Naive thymus-derived CD8-positive, alpha-beta T cell (primary cell): ENCODE data around the gene LHX4. TPM values are rescaled to one million over a fixed set of nuclear protein-coding genes. Genes with fewer than 3 reads are reported as not detected.
A peak's percentile ranks its signal among the peaks of the same experiment; 100 is the strongest.

Source experiments
- ATAC-seq, 2 donors: fragments of 150-1000 bp; cut with Tn5 transposase in 1 of 2; sonication (Bioruptor Pico), chemical (Tn5 transposase) in 1 of 2; 1 replicate in 1 of 2; 2 replicates in 1 of 2; pipeline ENCODE4 v1.10.0; 2021; ENCODE audit warnings: mild to moderate bottlenecking in 2 of 2, moderate library complexity in 2 of 2
- POLR2A ChIA-PET: fragments of 350-600 bp; sonication (Branson Sonifier 250); formaldehyde crosslinking; loops from one replicate; lab custom pipeline; 2021; ENCODE audit warnings: antibody characterized with exemption; lab: Charles Lee
- DNase-seq, 10 donors: peaks; one replicate each; pipeline versions ENCODE4 v3.0.0 to v3.0.0-alpha.2; 2020 to 2022
- H3K27ac Mint-ChIP-seq, 10 donors: one replicate each; pipeline ENCODE4 v1.8.0; 2020 to 2022; ENCODE audit warnings: mild to moderate bottlenecking in 10 of 10, mixed read lengths in 10 of 10, moderate library complexity in 4 of 10, inconsistent platforms in 1 of 10
- H3K27me3 Mint-ChIP-seq, 5 donors: one replicate each; pipeline ENCODE4 v1.8.0; 2021 to 2022; ENCODE audit warnings: mixed read lengths in 5 of 5
- H3K36me3 Mint-ChIP-seq, 3 donors: one replicate each; pipeline ENCODE4 v1.8.0; 2020 to 2022; ENCODE audit warnings: mixed read lengths in 3 of 3, mild to moderate bottlenecking in 2 of 3, inconsistent platforms in 1 of 3
- H3K4me1 Mint-ChIP-seq, 4 donors: one replicate each; pipeline ENCODE4 v1.8.0; 2021 to 2022; ENCODE audit warnings: mixed read lengths in 4 of 4
- H3K4me3 Mint-ChIP-seq, 10 donors: one replicate each; pipeline ENCODE4 v1.8.0; 2020 to 2022; ENCODE audit warnings: mild to moderate bottlenecking in 10 of 10, mixed read lengths in 10 of 10, moderate library complexity in 6 of 10, inconsistent platforms in 1 of 10
- H3K9me3 Mint-ChIP-seq, 9 donors: one replicate each; pipeline ENCODE4 v1.8.0; 2020 to 2022; ENCODE audit warnings: mixed read lengths in 9 of 9, mild to moderate bottlenecking in 3 of 9, inconsistent platforms in 1 of 9, moderate library complexity in 1 of 9
- polyA plus RNA-seq, 3 donors: library from polyadenylated mRNA; unstranded; fragments of 300-500 nt; fragmentation: Illumina TruSeq; gene quantifications; one replicate each; pipeline ENCODE4 v1.2.3, GENCODE V29; 2021
- total RNA-seq, 8 experiments: library from RNA in 2 of 8; stranded (reverse) in 2 of 8; gene quantifications; one replicate each; pipeline ENCODE4 v1.2.3 and lab custom pipeline; 2021 to 2026

Gene LHX4
- total and polyA plus RNA-seq, 5 experiments from 2014 or later, result 0.09 to 0.25 (median 0.12) TPM; not detected in 2

- H3K27ac Mint-ChIP-seq, result no peak overlapping the region
- H3K9me3 Mint-ChIP-seq, result no peaks in the 10 kb centered on the region
- peaks cover under 1 to 33% (median 8%) of the 10 kb centered on the region in 5 donors for H3K27me3 Mint-ChIP-seq
- peaks cover 0 to 3% (median 0%) of the 10 kb centered on the region in 4 donors for H3K4me1 Mint-ChIP-seq
- H3K4me3 Mint-ChIP-seq, result no peak overlapping the region
- ATAC-seq (no peak), DNase-seq (no peak)
- POLR2A ChIA-PET, result no interaction called here
- no peaks in the 10 kb centered on the region for H3K36me3 Mint-ChIP-seq
These were observed 29.6 kb downstream of the LHX4 start for GRCh38 chr1:180259431-180260338.

- H3K27me3 Mint-ChIP-seq, result peaks cover 0 to 30% (median 7%) of the 10 kb centered on the region in 5 donors
- H3K36me3 Mint-ChIP-seq, result no peaks in the 10 kb centered on the region
- H3K4me3 Mint-ChIP-seq, result no peak overlapping the region
- POLR2A ChIA-PET, result no interaction called here
- H3K9me3 Mint-ChIP-seq, result no peaks in the 10 kb centered on the region
- ATAC-seq (no peak), DNase-seq (no peak)
- peaks cover 0 to 3% (median 1%) of the 10 kb centered on the region in 4 donors for H3K4me1 Mint-ChIP-seq
- no peak overlapping the region for H3K27ac Mint-ChIP-seq
These were observed 30.5 kb downstream of the LHX4 start for GRCh38 chr1:180260541-180260940.

- POLR2A ChIA-PET, result no interaction called here
- peaks cover 0 to 26% (median 7%) of the 10 kb centered on the region in 5 donors for H3K27me3 Mint-ChIP-seq
- no peaks in the 10 kb centered on the region for H3K36me3 Mint-ChIP-seq
- H3K9me3 Mint-ChIP-seq, result no peaks in the 10 kb centered on the region
- ATAC-seq, result no peak
- no peak overlapping the region for H3K27ac Mint-ChIP-seq
- H3K4me3 Mint-ChIP-seq, result no peak overlapping the region
- H3K4me1 Mint-ChIP-seq, result peaks cover 0 to 3% (median 1%) of the 10 kb centered on the region in 4 donors
- no peak for DNase-seq
These were observed 31.0 kb downstream of the LHX4 start for GRCh38 chr1:180261030-180261429.

GRCh38 chr1:180261524-180262155, 31.6 kb downstream of the LHX4 start:
- POLR2A ChIA-PET, result no interaction called here
- no peak for DNase-seq
- peaks cover 0 to 3% (median 1%) of the 10 kb centered on the region in 4 donors for H3K4me1 Mint-ChIP-seq
- H3K27ac Mint-ChIP-seq, result no peak overlapping the region
- ATAC-seq, result no peak
- H3K27me3 Mint-ChIP-seq, result peaks cover 0 to 21% (median 6%) of the 10 kb centered on the region in 5 donors
- no peaks in the 10 kb centered on the region for H3K36me3 Mint-ChIP-seq
- no peak overlapping the region for H3K4me3 Mint-ChIP-seq
- H3K9me3 Mint-ChIP-seq, result no peaks in the 10 kb centered on the region

GRCh38 chr1:180262628-180263488, 32.8 kb downstream of the LHX4 start:
- Mint-ChIP-seq H3K4me3 (no peak overlapping the region), H3K27me3 (peaks cover 0 to 13% (median 2%) of the 10 kb centered on the region in 5 donors), H3K36me3 (no peaks in the 10 kb centered on the region), H3K27ac (no peak overlapping the region), H3K9me3 (no peaks in the 10 kb centered on the region), H3K4me1 (peaks cover 0 to 2% (median under 1%) of the 10 kb centered on the region in 4 donors)
- DNase-seq (no peak), ATAC-seq (no peak)
- POLR2A ChIA-PET, result no interaction called here

GRCh38 chr1:180264595-180264994, 34.5 kb downstream of the LHX4 start:
- no peaks in the 10 kb centered on the region for H3K27me3 Mint-ChIP-seq
- H3K27ac Mint-ChIP-seq, result peak overlapping the region in 2 of 10 donors; percentile 7 to 41
- H3K36me3 Mint-ChIP-seq, result no peaks in the 10 kb centered on the region
- H3K4me1 Mint-ChIP-seq, result peaks cover 0 to 2% (median under 1%) of the 10 kb centered on the region in 4 donors
- POLR2A ChIA-PET, result no interaction called here
- ATAC-seq, result no peak
- H3K4me3 Mint-ChIP-seq, result no peak overlapping the region
- no peak for DNase-seq
- H3K9me3 Mint-ChIP-seq, result no peaks in the 10 kb centered on the region

- POLR2A ChIA-PET, result no interaction called here
- Mint-ChIP-seq H3K36me3 (peaks cover 0 to 2% (median 0%) of the 10 kb centered on the region in 3 donors), H3K4me1 (peaks cover 0 to 2% (median under 1%) of the 10 kb centered on the region in 4 donors), H3K27ac (peak overlapping the region in 1 of 10 donors; percentile 56), H3K4me3 (no peak overlapping the region), H3K27me3 (no peaks in the 10 kb centered on the region), H3K9me3 (no peaks in the 10 kb centered on the region)
- no peak for ATAC-seq
- no peak for DNase-seq
These were observed 35.1 kb downstream of the LHX4 start for GRCh38 chr1:180265201-180265600.

- Mint-ChIP-seq H3K27ac (peak overlapping the region in 1 of 10 donors; percentile 56), H3K9me3 (no peaks in the 10 kb centered on the region), H3K27me3 (no peaks in the 10 kb centered on the region), H3K4me3 (peak overlapping the region in 1 of 10 donors; percentile 22), H3K36me3 (peaks cover 0 to 2% (median 0%) of the 10 kb centered on the region in 3 donors), H3K4me1 (peaks cover 0 to 4% (median 1%) of the 10 kb centered on the region in 4 donors)
- ATAC-seq (no peak), DNase-seq (no peak)
- POLR2A ChIA-PET, result no interaction called here
These were observed 35.8 kb downstream of the LHX4 start for GRCh38 chr1:180265871-180266270.

- POLR2A ChIA-PET, result no interaction called here
- Mint-ChIP-seq H3K27me3 (no peaks in the 10 kb centered on the region), H3K27ac (peak overlapping the region in 3 of 10 donors; percentile 19 to 56 (median 37)), H3K9me3 (no peaks in the 10 kb centered on the region), H3K4me3 (no peak overlapping the region), H3K36me3 (peaks cover 0 to 2% (median 0%) of the 10 kb centered on the region in 3 donors), H3K4me1 (peaks cover 0 to 5% (median 1%) of the 10 kb centered on the region in 4 donors)
- DNase-seq (no peak), ATAC-seq (no peak)
These were observed 36.5 kb downstream of the LHX4 start for GRCh38 chr1:180266275-180267210.

- no peak for DNase-seq
- H3K4me1 Mint-ChIP-seq, result peaks cover 0 to 5% (median 1%) of the 10 kb centered on the region in 4 donors
- no peaks in the 10 kb centered on the region for H3K9me3 Mint-ChIP-seq
- peak overlapping the region in 2 of 10 donors; percentile 19 to 37 for H3K27ac Mint-ChIP-seq
- POLR2A ChIA-PET, result no interaction called here
- peaks cover 0 to 2% (median 0%) of the 10 kb centered on the region in 3 donors for H3K36me3 Mint-ChIP-seq
- no peaks in the 10 kb centered on the region for H3K27me3 Mint-ChIP-seq
- ATAC-seq, result no peak
- no peak overlapping the region for H3K4me3 Mint-ChIP-seq
These were observed 37.1 kb downstream of the LHX4 start for GRCh38 chr1:180267211-180267561.

GRCh38 chr1:180267761-180268555, 37.9 kb downstream of the LHX4 start:
- Mint-ChIP-seq H3K4me1 (peaks cover 0 to 5% (median 1%) of the 10 kb centered on the region in 4 donors), H3K27me3 (no peaks in the 10 kb centered on the region), H3K36me3 (peaks cover 0 to 2% (median 0%) of the 10 kb centered on the region in 3 donors), H3K9me3 (no peaks in the 10 kb centered on the region), H3K27ac (peak overlapping the region in 3 of 10 donors; percentile 4 to 68 (median 29)), H3K4me3 (no peak overlapping the region)
- ATAC-seq (no peak), DNase-seq (no peak)
- POLR2A ChIA-PET, result interaction anchor here (0.6 kb wide), 1 partner anchor 405 kb away, joined by 3 read pairs; no protein-coding TSS in a partner anchor
